Upper lobe of right lung (tissue), 1 donor: ENCODE results near the gene RAPGEF2. TPM values are rescaled to one million over a fixed set of nuclear protein-coding genes. Genes with fewer than 3 reads are reported as not detected.

Experiments
- ATAC-seq: fragments of 200-7000 bp; cut with Tn5 transposase; one replicate; pipeline ENCODE4 v1.9.1; 2020; ENCODE audit warnings: mild to moderate bottlenecking, moderate library complexity
- DNase-seq: peaks from one replicate; pipeline ENCODE4 v3.0.0-alpha.2; 2020
- H3K27ac ChIP-seq: fragments of 200-600 bp; one replicate; pipeline ENCODE4 v1.8.0; 2022
- H3K27me3 ChIP-seq: fragments of 200-600 bp; one replicate; pipeline ENCODE4 v1.8.0; 2022; ENCODE audit warnings: mild to moderate bottlenecking
- H3K36me3 ChIP-seq: fragments of 200-600 bp; one replicate; pipeline ENCODE4 v1.8.0; 2022
- H3K4me1 ChIP-seq: fragments of 200-600 bp; one replicate; pipeline ENCODE4 v1.8.0; 2022
- H3K4me3 ChIP-seq: fragments of 200-600 bp; one replicate; pipeline ENCODE4 v1.8.0; 2022; ENCODE audit warnings: mild to moderate bottlenecking
- H3K9me3 ChIP-seq: fragments of 200-600 bp; one replicate; pipeline ENCODE4 v1.8.0; 2022
- CTCF ChIP-seq: fragments of 200-600 bp; IDR thresholded peaks from one replicate; pipeline ENCODE4 v1.8.0; 2022; ENCODE audit warnings: antibody characterized with exemption
- intact Hi-C: fragments of 100-400 bp; cut with DNase I; formaldehyde crosslinking; loops from one replicate; pipeline ENCODE4 v1.11.0; 2022
- total RNA-seq: library from RNA; stranded (reverse); fragmentation: NEBNext Ultra II Directional; extraction: Animal tissue kit (Norgen Biotek cat#: 25700); gene quantifications from one replicate; pipeline ENCODE4 v1.2.1, GENCODE V29; 2021
- donor health status: DM: no; HTN: yes; CAD: no; lungs with severe emphysema.

Gene RAPGEF2
- total RNA-seq, 1 donor from 2014 or later, result 61.3 TPM

GRCh38 chr4:159353422-159354116 lies 250.7 kb downstream of the RAPGEF2 start:
- no peak for TF ChIP-seq CTCF
- DNase-seq (no peak), ATAC-seq (no peak)
- H3K36me3 ChIP-seq, result peaks cover 88% of the 10 kb centered on the region
- H3K4me1 ChIP-seq, result no peaks in the 10 kb centered on the region
- intact Hi-C loops, result no loop called here
- no peak overlapping the region for H3K4me3 ChIP-seq
- no peaks in the 10 kb centered on the region for H3K27me3 ChIP-seq
- H3K27ac ChIP-seq, result no peak overlapping the region
- no peaks in the 10 kb centered on the region for H3K9me3 ChIP-seq

GRCh38 chr4:159355466-159355865 lies 252.6 kb downstream of the RAPGEF2 start:
- DNase-seq (no peak), ATAC-seq (no peak)
- Histone ChIP-seq H3K4me3 (no peak overlapping the region), H3K27me3 (no peaks in the 10 kb centered on the region), H3K9me3 (no peaks in the 10 kb centered on the region), H3K4me1 (no peaks in the 10 kb centered on the region), H3K27ac (no peak overlapping the region), H3K36me3 (peaks cover 97% of the 10 kb centered on the region)
- TF ChIP-seq CTCF, result no peak
- intact Hi-C loops, result no loop called here

GRCh38 chr4:159357350-159357749 lies 254.5 kb downstream of the RAPGEF2 start:
- Histone ChIP-seq H3K4me1 (no peaks in the 10 kb centered on the region), H3K27ac (no peak overlapping the region), H3K27me3 (no peaks in the 10 kb centered on the region), H3K9me3 (no peaks in the 10 kb centered on the region), H3K4me3 (no peak overlapping the region), H3K36me3 (peaks cover 88% of the 10 kb centered on the region)
- DNase-seq, result no peak
- intact Hi-C loops, result no loop called here
- no peak for ATAC-seq
- TF ChIP-seq CTCF, result no peak

GRCh38 chr4:159358226-159358625 lies 255.3 kb downstream of the RAPGEF2 start:
- ATAC-seq (no peak), DNase-seq (no peak)
- Histone ChIP-seq H3K27ac (no peak overlapping the region), H3K4me1 (no peaks in the 10 kb centered on the region), H3K9me3 (no peaks in the 10 kb centered on the region), H3K27me3 (no peaks in the 10 kb centered on the region), H3K36me3 (peaks cover 79% of the 10 kb centered on the region), H3K4me3 (no peak overlapping the region)
- intact Hi-C loops, result no loop called here
- TF ChIP-seq CTCF, result no peak

- H3K36me3 ChIP-seq, result peaks cover 58% of the 10 kb centered on the region
Observed at GRCh38 chr4:159360549-159360948, 257.7 kb downstream of the RAPGEF2 start.

More at GRCh38 chr4:159360549-159360948, 257.7 kb downstream of the RAPGEF2 start:
- Histone ChIP-seq H3K4me1 (no peaks in the 10 kb centered on the region), H3K4me3 (no peak overlapping the region), H3K9me3 (no peaks in the 10 kb centered on the region), H3K27ac (no peak overlapping the region), H3K27me3 (no peaks in the 10 kb centered on the region)
- intact Hi-C loops, result no loop called here
- DNase-seq (no peak), ATAC-seq (no peak)
- TF ChIP-seq CTCF, result no peak
